HEK293 (cell line): ENCODE measurements around the gene ZNF546.

ENCODE experiments used
- GLI4 ChIP-seq: fragments of 450-650 bp; formaldehyde crosslinking; IDR thresholded peaks from 2 replicates; pipeline ENCODE4 v1.5.1; 2016; ENCODE audit warnings: missing biosample characterization, missing genetic modification characterization
- KLF10 ChIP-seq: fragments of 450-650 bp; IDR thresholded peaks from 2 replicates; pipeline ENCODE4 v1.5.1; 2018; ENCODE audit warnings: missing biosample characterization, mild to moderate bottlenecking, missing genetic modification characterization
- KLF16 ChIP-seq: fragments of 450-650 bp; formaldehyde crosslinking; IDR thresholded peaks from 2 replicates; pipeline ENCODE4 v1.5.1; 2017; ENCODE audit warnings: missing biosample characterization, missing genetic modification characterization
- MZF1 ChIP-seq: fragments of 450-650 bp; formaldehyde crosslinking; IDR thresholded peaks from 2 replicates; pipeline ENCODE4 v1.5.1; 2017; ENCODE audit warnings: missing biosample characterization, missing genetic modification characterization, borderline replicate concordance
- OVOL3 ChIP-seq: fragments of 450-650 bp; formaldehyde crosslinking; IDR thresholded peaks from 2 replicates; pipeline ENCODE4 v1.5.1; 2016; ENCODE audit warnings: missing biosample characterization, missing genetic modification characterization
- PATZ1 ChIP-seq: fragments of 450-650 bp; formaldehyde crosslinking; IDR thresholded peaks from 2 replicates; pipeline ENCODE4 v1.5.1; 2016; ENCODE audit warnings: missing biosample characterization, missing genetic modification characterization
- RBAK ChIP-seq: fragments of 450-650 bp; formaldehyde crosslinking; IDR thresholded peaks from 2 replicates; pipeline ENCODE4 v1.5.1; 2016; ENCODE audit warnings: missing biosample characterization, missing genetic modification characterization
- ZBTB17 ChIP-seq: fragments of 450-650 bp; formaldehyde crosslinking; IDR thresholded peaks from 2 replicates; pipeline ENCODE4 v1.5.1; 2016; ENCODE audit warnings: missing biosample characterization, missing genetic modification characterization
- ZBTB21 ChIP-seq: fragments of 450-650 bp; formaldehyde crosslinking; IDR thresholded peaks from 2 replicates; pipeline ENCODE4 v1.5.1; 2017; ENCODE audit warnings: missing biosample characterization, missing genetic modification characterization
- ZBTB26 ChIP-seq: fragments of 450-650 bp; formaldehyde crosslinking; optimal IDR thresholded peaks from 2 replicates; pipeline ENCODE3; 2016; ENCODE audit warnings: missing biosample characterization, mild to moderate bottlenecking, missing genetic modification characterization
- ZBTB8A ChIP-seq: fragments of 450-650 bp; formaldehyde crosslinking; IDR thresholded peaks from 2 replicates; pipeline ENCODE4 v1.5.1; 2016; ENCODE audit warnings: missing biosample characterization, missing genetic modification characterization
- ZNF114 ChIP-seq: fragments of 450-650 bp; formaldehyde crosslinking; IDR thresholded peaks from 2 replicates; pipeline ENCODE4 v1.5.0; 2017; ENCODE audit warnings: missing biosample characterization, missing genetic modification characterization
- ZNF16 ChIP-seq: fragments of 450-650 bp; formaldehyde crosslinking; IDR thresholded peaks from 2 replicates; pipeline ENCODE4 v1.5.1; 2016; ENCODE audit warnings: low read depth, missing biosample characterization, missing genetic modification characterization
- ZNF184 ChIP-seq: fragments of 450-650 bp; IDR thresholded peaks from 2 replicates; pipeline ENCODE4 v1.5.1; 2018; ENCODE audit warnings: missing biosample characterization, mild to moderate bottlenecking, missing genetic modification characterization
- ZNF202 ChIP-seq: fragments of 450-650 bp; formaldehyde crosslinking; IDR thresholded peaks from 2 replicates; pipeline ENCODE4 v1.5.1; 2016; ENCODE audit warnings: missing biosample characterization, missing genetic modification characterization, borderline replicate concordance
- ZNF239 ChIP-seq: fragments of 450-650 bp; formaldehyde crosslinking; IDR thresholded peaks from 2 replicates; pipeline ENCODE4 v1.5.1; 2016; ENCODE audit warnings: missing biosample characterization, missing genetic modification characterization
- ZNF24 ChIP-seq: fragments of 450-650 bp; formaldehyde crosslinking; IDR thresholded peaks from 2 replicates; pipeline ENCODE4 v1.5.1; 2016; ENCODE audit warnings: missing biosample characterization, missing genetic modification characterization
- ZNF248 ChIP-seq: fragments of 450-650 bp; formaldehyde crosslinking; IDR thresholded peaks from 2 replicates; pipeline ENCODE4 v1.5.1; 2017; ENCODE audit warnings: missing biosample characterization, missing genetic modification characterization
- ZNF274 ChIP-seq, 2 experiments: fragments of 200-500 bp in 1 of 2; fragments of 450-650 bp in 1 of 2; sonication (Bioruptor generic) in 1 of 2; formaldehyde crosslinking in 1 of 2; IDR thresholded peaks; 2 replicates each; pipeline versions ENCODE4 v1.5.1 to v1.6.1; 2014 to 2016; ENCODE audit warnings: borderline replicate concordance in 1 of 2, inconsistent platforms in 1 of 2, low read length in 1 of 2, missing biosample characterization in 1 of 2, missing genetic modification characterization in 1 of 2
- ZNF280D ChIP-seq: fragments of 450-650 bp; formaldehyde crosslinking; IDR thresholded peaks from 2 replicates; pipeline ENCODE4 v1.5.1; 2016; ENCODE audit warnings: missing biosample characterization, missing genetic modification characterization
- ZNF341 ChIP-seq: fragments of 450-650 bp; formaldehyde crosslinking; IDR thresholded peaks from 2 replicates; pipeline ENCODE4; 2016; ENCODE audit warnings: low read depth, missing biosample characterization, missing genetic modification characterization
- ZNF37A ChIP-seq: fragments of 450-650 bp; IDR thresholded peaks from 2 replicates; pipeline ENCODE4 v1.5.1; 2018; ENCODE audit warnings: missing biosample characterization, missing genetic modification characterization
- ZNF510 ChIP-seq: fragments of 450-650 bp; formaldehyde crosslinking; IDR thresholded peaks from 2 replicates; pipeline ENCODE4 v1.5.1; 2018; ENCODE audit warnings: mild to moderate bottlenecking, missing genetic modification characterization, missing biosample characterization; ENCODE audit not compliant: insufficient replicate concordance
- ZNF513 ChIP-seq: fragments of 450-650 bp; IDR thresholded peaks from 2 replicates; pipeline ENCODE4 v1.5.1; 2018; ENCODE audit warnings: missing biosample characterization, missing genetic modification characterization
- ZNF585B ChIP-seq: fragments of 450-650 bp; formaldehyde crosslinking; IDR thresholded peaks from 2 replicates; pipeline ENCODE4 v1.5.1; 2016; ENCODE audit warnings: missing biosample characterization, missing genetic modification characterization
- ZNF600 ChIP-seq: fragments of 450-650 bp; formaldehyde crosslinking; IDR thresholded peaks from 2 replicates; pipeline ENCODE4 v1.5.1; 2016; ENCODE audit warnings: missing biosample characterization, missing genetic modification characterization
- ZNF610 ChIP-seq: fragments of 450-650 bp; formaldehyde crosslinking; IDR thresholded peaks from 2 replicates; pipeline ENCODE4 v1.5.1; 2016; ENCODE audit warnings: missing biosample characterization, missing genetic modification characterization, borderline replicate concordance
- ZNF629 ChIP-seq: fragments of 450-650 bp; formaldehyde crosslinking; IDR thresholded peaks from 2 replicates; pipeline ENCODE4 v1.5.1; 2017; ENCODE audit warnings: missing biosample characterization, missing genetic modification characterization
- ZNF692 ChIP-seq: fragments of 450-650 bp; formaldehyde crosslinking; IDR thresholded peaks from 2 replicates; pipeline ENCODE4 v1.5.1; 2016; ENCODE audit warnings: missing biosample characterization, missing genetic modification characterization
- ZNF76 ChIP-seq: fragments of 450-650 bp; formaldehyde crosslinking; IDR thresholded peaks from 2 replicates; pipeline ENCODE4; 2016; ENCODE audit warnings: low read depth, missing biosample characterization, missing genetic modification characterization, borderline replicate concordance
- ZSCAN30 ChIP-seq: fragments of 450-650 bp; IDR thresholded peaks from 2 replicates; pipeline ENCODE4 v1.5.1; 2018; ENCODE audit warnings: missing biosample characterization, mild to moderate bottlenecking, missing genetic modification characterization, moderate library complexity

Gene ZNF546

GRCh38 chr19:40055832-40056504 is 59.1 kb downstream of the ZNF546 start, which contains the start of gene ZNF780B (continued):
- TF ChIP-seq PATZ1 (tag by site-specific recombination) = peak; percentile 35; the same call in 1 of the 2 replicates
- peak; percentile 75 for TF ChIP-seq ZNF629
- TF ChIP-seq ZNF202 (tag by site-specific recombination) = no peak
- TF ChIP-seq ZNF16 (tag by site-specific recombination) = 0 out of 2 replicates have a peak, but pooled peaks have one; percentile 1
- TF ChIP-seq ZNF37A = no peak
- peak; percentile 95 for TF ChIP-seq ZBTB26 (tag by site-specific recombination)
- peak; percentile 94 for TF ChIP-seq ZNF280D (tag by site-specific recombination)
- TF ChIP-seq ZNF692 (tag by site-specific recombination) = peak; percentile 88
- no peak for TF ChIP-seq ZNF239 (tag by site-specific recombination)
- no peak for TF ChIP-seq ZNF513 (tag by site-specific recombination)
- TF ChIP-seq ZNF600 (tag by site-specific recombination) = peak; percentile 88
- peak; percentile 55; the same call in 1 of the 2 replicates for TF ChIP-seq ZSCAN30 (tag by site-specific recombination)
- TF ChIP-seq ZNF274 (IDR thresholded peaks at IDR 0.05; ENCODE audit: low read length) = no peak
- TF ChIP-seq ZNF274 (tag by site-specific recombination; IDR thresholded peaks at IDR 0.05; ENCODE audit: borderline replicate concordance) = no peak
- peak; percentile 86 for TF ChIP-seq ZBTB21
- peak; percentile 30; the same call in 1 of the 2 replicates for TF ChIP-seq ZNF585B
- no peak for TF ChIP-seq ZNF248 (tag by site-specific recombination)
- 0 out of 2 replicates have a peak, but pooled peaks have one; percentile 20 for TF ChIP-seq ZNF341 (tag by site-specific recombination)
- TF ChIP-seq ZBTB8A (tag by site-specific recombination) = peak; percentile 33; the same call in 1 of the 2 replicates
- TF ChIP-seq ZNF184 (tag by site-specific recombination) = 0 out of 2 replicates have a peak, but pooled peaks have one; percentile 17
- TF ChIP-seq MZF1 = peak; percentile 93; the same call in 1 of the 2 replicates
- TF ChIP-seq GLI4 (tag by site-specific recombination) = no peak
- TF ChIP-seq KLF16 (tag by site-specific recombination) = peak; percentile 94
- TF ChIP-seq ZNF114 (tag by site-specific recombination) = no peak
- TF ChIP-seq ZNF510 (tag by site-specific recombination) = no peak
- no peak for TF ChIP-seq OVOL3 (tag by site-specific recombination)
- peak; percentile 79; the same call in 1 of the 2 replicates for TF ChIP-seq ZNF24
- peak; percentile 96 for TF ChIP-seq ZNF76 (tag by site-specific recombination)
- TF ChIP-seq ZBTB17 = peak; percentile 95
- TF ChIP-seq KLF10 (tag by site-specific recombination) = 0 out of 2 replicates have a peak, but pooled peaks have one; percentile 11
- peak; percentile 68 for TF ChIP-seq ZNF610
- TF ChIP-seq RBAK (tag by site-specific recombination) = no peak
